NCI-H2081 (cell line): Measurements from ENCODE around the gene DTNA.

Experiments
- DNase-seq, 2 experiments: peaks; one replicate each; lab custom pipeline; 2025; lab: John Stamatoyannopoulos, UW

Gene DTNA

GRCh38 chr18:34806527-34806926 lies 96.4 kb downstream of the DTNA start:
- no peak for DNase-seq

GRCh38 chr18:34807106-34807796 lies 97.2 kb downstream of the DTNA start:
- no peak for DNase-seq

GRCh38 chr18:34808389-34808788 lies 98.3 kb downstream of the DTNA start:
- DNase-seq: no peak

GRCh38 chr18:34809451-34810072 lies 99.5 kb downstream of the DTNA start:
- DNase-seq: peak; percentile 40 to 72

- DNase-seq: no peak
Measured at GRCh38 chr18:34816183-34816582, 106.1 kb downstream of the DTNA start.

- DNase-seq: no peak
Measured at GRCh38 chr18:34817636-34818035, 107.5 kb downstream of the DTNA start.

- DNase-seq: no peak
Measured at GRCh38 chr18:34818064-34818463, 108.0 kb downstream of the DTNA start.

GRCh38 chr18:34820360-34821065 lies 110.4 kb downstream of the DTNA start:
- DNase-seq: no peak

GRCh38 chr18:34821669-34822210 lies 111.6 kb downstream of the DTNA start:
- DNase-seq: no peak

GRCh38 chr18:34828093-34828492 lies 118.0 kb downstream of the DTNA start:
- no peak for DNase-seq

GRCh38 chr18:34834897-34835296 lies 124.8 kb downstream of the DTNA start:
- no peak for DNase-seq

- DNase-seq: no peak
Measured at GRCh38 chr18:34835466-34835865, 125.4 kb downstream of the DTNA start.

- no peak for DNase-seq
Measured at GRCh38 chr18:34837769-34838272, 127.7 kb downstream of the DTNA start.

- no peak for DNase-seq
Measured at GRCh38 chr18:34838669-34839068, 128.6 kb downstream of the DTNA start.

GRCh38 chr18:34840256-34840826 lies 130.2 kb downstream of the DTNA start:
- DNase-seq: no peak

- DNase-seq: no peak
Measured at GRCh38 chr18:34841891-34842290, 131.8 kb downstream of the DTNA start.

- DNase-seq: no peak
Measured at GRCh38 chr18:34844072-34844471, 134.0 kb downstream of the DTNA start.

GRCh38 chr18:34844732-34845459 lies 134.8 kb downstream of the DTNA start:
- DNase-seq: no peak

GRCh38 chr18:34847408-34847807 lies 137.3 kb downstream of the DTNA start:
- DNase-seq: no peak

- no peak for DNase-seq
Measured at GRCh38 chr18:34848156-34848555, 138.1 kb downstream of the DTNA start.

GRCh38 chr18:34848695-34849094 lies 138.6 kb downstream of the DTNA start:
- no peak for DNase-seq

- DNase-seq: no peak
Measured at GRCh38 chr18:34857320-34857719, 147.2 kb downstream of the DTNA start.
